CD4-positive, alpha-beta T cell (primary cell): ENCODE data around the gene CPAMD8. TPM values are rescaled to one million over a fixed set of nuclear protein-coding genes. Genes with fewer than 3 reads are reported as not detected.

ENCODE experiments used
- ATAC-seq: fragments of 200-7000 bp; cut with Tn5 transposase; one replicate; pipeline ENCODE4 v1.10.0; 2022; ENCODE audit warnings: mild to moderate bottlenecking; ENCODE audit not compliant: poor library complexity
- CTCF ChIA-PET: fragments of 350-600 bp; sonication (Branson Sonifier 250); formaldehyde crosslinking; loops from one replicate; lab custom pipeline; 2021; ENCODE audit warnings: antibody characterized with exemption, inconsistent platforms; lab: Charles Lee
- POLR2A ChIA-PET: fragments of 350-600 bp; sonication (Branson Sonifier 250); formaldehyde crosslinking; loops from one replicate; lab custom pipeline; 2021; ENCODE audit warnings: antibody characterized with exemption, inconsistent platforms; lab: Charles Lee
- DNase-seq, 14 experiments: peaks; one replicate each; pipeline ENCODE4 v3.0.0-alpha.2; 2013 to 2020; ENCODE audit warnings: mixed read lengths in 2 of 14
- H3K27ac ChIP-seq, 2 donors: one replicate each; pipeline versions ENCODE4 v1.5.1 to v1.7.0; 2013; ENCODE audit warnings: low read length in 2 of 2, low read depth in 1 of 2, mild to moderate bottlenecking in 1 of 2
- H3K27me3 ChIP-seq, 2 experiments: 1 replicate in 1 of 2; 2 replicates in 1 of 2; pipeline versions ENCODE4 v1.6.1 to v1.7.0; 2013; ENCODE audit warnings: low read length in 2 of 2, control low read depth in 1 of 2, mild to moderate bottlenecking in 1 of 2, moderate library complexity in 1 of 2; ENCODE audit not compliant: insufficient read depth in 2 of 2, control insufficient read depth in 1 of 2
- H3K36me3 ChIP-seq: one replicate; pipeline ENCODE4 v1.6.1; 2013; ENCODE audit warnings: low read length, control low read depth; ENCODE audit not compliant: insufficient read depth
- H3K4me1 ChIP-seq: one replicate; pipeline ENCODE4 v1.6.1; 2013; ENCODE audit warnings: low read length, control low read depth; ENCODE audit not compliant: insufficient read depth
- H3K4me3 ChIP-seq: one replicate; pipeline ENCODE4 v1.5.1; 2013; ENCODE audit warnings: mild to moderate bottlenecking, low read length, moderate library complexity
- H3K9me3 ChIP-seq, 2 experiments: 1 replicate in 1 of 2; 2 replicates in 1 of 2; pipeline versions ENCODE4 v1.6.1 to v1.7.0; 2013; ENCODE audit warnings: low read length in 2 of 2, mild to moderate bottlenecking in 2 of 2, control low read depth in 1 of 2, moderate library complexity in 1 of 2; ENCODE audit not compliant: control insufficient read depth in 1 of 2, insufficient read depth in 1 of 2
- H3K27ac Mint-ChIP-seq: one replicate; pipeline ENCODE4 v1.8.0; 2020; ENCODE audit warnings: mixed read lengths
- H3K27me3 Mint-ChIP-seq: one replicate; pipeline ENCODE4 v1.8.0; 2021; ENCODE audit warnings: mixed read lengths
- H3K36me3 Mint-ChIP-seq: one replicate; pipeline ENCODE4 v1.8.0; 2021; ENCODE audit warnings: low read depth, mixed read lengths
- H3K4me1 Mint-ChIP-seq: one replicate; pipeline ENCODE4 v1.8.0; 2021; ENCODE audit warnings: low read depth, mixed read lengths
- H3K4me3 Mint-ChIP-seq: one replicate; pipeline ENCODE4 v1.8.0; 2020; ENCODE audit warnings: mild to moderate bottlenecking, mixed read lengths
- H3K9me3 Mint-ChIP-seq: one replicate; pipeline ENCODE4 v1.8.0; 2020; ENCODE audit warnings: mixed read lengths
- CTCF ChIP-seq: fragments of 200-600 bp; IDR thresholded peaks from one replicate; pipeline ENCODE4 v1.8.0; 2022; ENCODE audit warnings: antibody characterized with exemption, mild to moderate bottlenecking
- intact Hi-C, 2 experiments: fragments of 100-400 bp; cut with DNase I in 1 of 2; cut with micrococcal nuclease in 1 of 2; formaldehyde crosslinking; loops; one replicate each; pipeline versions ENCODE4 v1.15.1 to v1.9.0; 2023 to 2025; cut with DNase I, micrococcal nuclease
- total RNA-seq, 174 experiments: library from RNA in 2 of 174; stranded (reverse) in 2 of 174; gene quantifications; one replicate each; pipeline ENCODE4 v1.2.3 and lab custom pipeline; 2021 to 2026

Gene CPAMD8
- total RNA-seq, 2 experiments from 2014 or later: 0.05 to 0.34 TPM

GRCh38 chr19:16861011-16861410 is 165.6 kb downstream of the CPAMD8 start:
- H3K27me3 ChIP-seq: no peaks in the 10 kb centered on the region
- Mint-ChIP-seq H3K4me1 (no peaks in the 10 kb centered on the region), H3K27ac (no peak overlapping the region), H3K27me3 (no peaks in the 10 kb centered on the region), H3K4me3 (no peak overlapping the region), H3K9me3 (no peaks in the 10 kb centered on the region), H3K36me3 (peaks cover 66% of the 10 kb centered on the region)
- no peaks in the 10 kb centered on the region for H3K4me1 ChIP-seq
- intact Hi-C loops: no loop called here
- POLR2A ChIA-PET: no interaction called here
- DNase-seq (no peak), ATAC-seq (no peak)
- H3K36me3 ChIP-seq: peaks cover 43% of the 10 kb centered on the region
- no peaks in the 10 kb centered on the region for H3K9me3 ChIP-seq
- no peak overlapping the region for H3K4me3 ChIP-seq
- TF ChIP-seq CTCF: no peak
- no peak overlapping the region for H3K27ac ChIP-seq
- CTCF ChIA-PET: no interaction called here

- Mint-ChIP-seq H3K4me3 (no peak overlapping the region), H3K36me3 (peaks cover 61% of the 10 kb centered on the region), H3K4me1 (no peaks in the 10 kb centered on the region), H3K9me3 (no peaks in the 10 kb centered on the region), H3K27ac (no peak overlapping the region), H3K27me3 (no peaks in the 10 kb centered on the region)
- ATAC-seq (no peak), DNase-seq (no peak)
- CTCF ChIA-PET: no interaction called here
- no peak for TF ChIP-seq CTCF
- Histone ChIP-seq H3K27me3 (no peaks in the 10 kb centered on the region), H3K36me3 (peaks cover 37% of the 10 kb centered on the region), H3K4me1 (no peaks in the 10 kb centered on the region), H3K27ac (no peak overlapping the region), H3K4me3 (no peak overlapping the region), H3K9me3 (no peaks in the 10 kb centered on the region)
- intact Hi-C loops: no loop called here
- POLR2A ChIA-PET: no interaction called here
Measured at GRCh38 chr19:16860118-16860517, 166.5 kb downstream of the CPAMD8 start.

- Histone ChIP-seq H3K27me3 (no peaks in the 10 kb centered on the region), H3K36me3 (peaks cover 40% of the 10 kb centered on the region), H3K4me3 (no peak overlapping the region), H3K27ac (no peak overlapping the region), H3K9me3 (no peaks in the 10 kb centered on the region), H3K4me1 (no peaks in the 10 kb centered on the region)
- H3K4me1 Mint-ChIP-seq: no peaks in the 10 kb centered on the region
- no peaks in the 10 kb centered on the region for H3K27me3 Mint-ChIP-seq
- ChIA-PET CTCF (no interaction called here), POLR2A (no interaction called here)
- DNase-seq (no peak), ATAC-seq (no peak)
- H3K4me3 Mint-ChIP-seq: no peak overlapping the region
- no peaks in the 10 kb centered on the region for H3K9me3 Mint-ChIP-seq
- H3K36me3 Mint-ChIP-seq: peaks cover 64% of the 10 kb centered on the region
- intact Hi-C loops: no loop called here
- H3K27ac Mint-ChIP-seq: no peak overlapping the region
- no peak for TF ChIP-seq CTCF
Measured at GRCh38 chr19:16859626-16860025, 167.0 kb downstream of the CPAMD8 start.
